Activated naive CD8-positive, alpha-beta T cell treated with anti-CD3 and anti-CD28 coated beads, Interleukin-2, amount 10 ng/mL, durations not matched to agents 7 days and 5 days (primary cell): Measurements from ENCODE around the gene SANBR. TPM values are rescaled to one million over a fixed set of nuclear protein-coding genes. Genes with fewer than 3 reads are reported as not detected.

Experiments used
- ATAC-seq: fragments of 150-1000 bp; cut with Tn5 transposase; one replicate; pipeline ENCODE4 v1.10.0; 2021; ENCODE audit warnings: low read depth, moderate library complexity
- POLR2A ChIA-PET: fragments of 350-600 bp; sonication (Branson Sonifier 250); formaldehyde crosslinking; loops from one replicate; lab custom pipeline; 2021; ENCODE audit warnings: antibody characterized with exemption; lab: Charles Lee
- DNase-seq: peaks from one replicate; pipeline ENCODE4 v3.0.0; 2021
- H3K27ac Mint-ChIP-seq: one replicate; pipeline ENCODE4 v1.8.0; 2022; ENCODE audit warnings: mild to moderate bottlenecking, mixed read lengths
- H3K27me3 Mint-ChIP-seq: one replicate; pipeline ENCODE4 v1.8.0; 2022; ENCODE audit warnings: mild to moderate bottlenecking, moderate library complexity, mixed read lengths
- H3K36me3 Mint-ChIP-seq: one replicate; pipeline ENCODE4 v1.8.0; 2021; ENCODE audit warnings: mild to moderate bottlenecking, mixed read lengths
- H3K4me1 Mint-ChIP-seq: one replicate; pipeline ENCODE4 v1.8.0; 2021; ENCODE audit warnings: mixed read lengths
- H3K4me3 Mint-ChIP-seq: one replicate; pipeline ENCODE4 v1.8.0; 2022; ENCODE audit warnings: mild to moderate bottlenecking, moderate library complexity, mixed read lengths
- H3K9me3 Mint-ChIP-seq: one replicate; pipeline ENCODE4 v1.8.0; 2021; ENCODE audit warnings: mixed read lengths
- total RNA-seq, 2 experiments: library from RNA; stranded (reverse); gene quantifications; one replicate each; pipeline ENCODE4 v1.2.3, GENCODE V29; 2021

SANBR gene
- total RNA-seq, 2 experiments from 2014 or later = 5.8 to 7.0 TPM

DNA sequence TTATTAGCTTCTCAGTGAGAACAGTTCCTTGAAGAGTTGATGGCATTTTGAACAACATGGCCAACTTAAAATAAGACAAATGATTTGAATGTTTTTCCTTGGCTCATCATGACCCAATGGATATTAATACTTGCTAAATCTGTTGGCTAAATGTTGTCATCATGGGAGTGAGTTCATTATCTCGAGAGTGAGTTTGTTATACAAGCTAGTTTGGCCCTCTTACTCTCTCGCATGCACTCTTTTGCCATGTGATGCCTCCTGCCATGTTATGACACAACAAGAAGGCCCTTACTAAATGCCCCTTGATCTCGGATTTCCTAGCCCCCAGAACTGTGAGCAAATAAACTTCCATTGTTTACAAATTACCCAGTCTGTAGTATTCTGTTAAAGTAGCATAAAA lies 22.9 kb upstream of the SANBR start:
- DNase-seq (no peak), ATAC-seq (no peak)
- Mint-ChIP-seq H3K27ac (no peak overlapping the region), H3K4me3 (no peak overlapping the region), H3K36me3 (peaks cover 26% of the 10 kb centered on the region), H3K4me1 (peaks cover 4% of the 10 kb centered on the region), H3K27me3 (no peaks in the 10 kb centered on the region), H3K9me3 (peaks cover 5% of the 10 kb centered on the region)
- POLR2A ChIA-PET = no interaction called here

DNA sequence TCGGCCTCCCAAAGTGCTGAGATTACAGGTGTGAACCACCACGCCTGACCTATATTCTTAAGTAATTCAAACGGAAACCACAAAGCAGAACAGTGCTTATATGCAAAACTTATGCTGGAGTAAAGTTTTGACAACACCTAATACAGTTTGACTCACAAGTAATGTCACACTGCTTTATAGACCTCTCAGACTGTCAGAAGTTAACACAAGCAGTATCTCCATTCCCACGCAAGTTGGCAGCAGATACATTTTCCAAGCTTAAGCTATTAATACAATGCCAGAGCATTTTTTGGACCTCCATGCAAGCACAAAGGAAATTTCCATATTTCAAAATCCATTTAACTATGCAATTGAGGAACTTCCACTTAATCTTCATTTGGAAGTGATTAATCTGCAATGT lies 21.0 kb upstream of the SANBR start:
- Mint-ChIP-seq H3K4me1 (peaks cover 4% of the 10 kb centered on the region), H3K4me3 (no peak overlapping the region), H3K36me3 (peaks cover 31% of the 10 kb centered on the region), H3K9me3 (no peaks in the 10 kb centered on the region), H3K27ac (no peak overlapping the region), H3K27me3 (no peaks in the 10 kb centered on the region)
- POLR2A ChIA-PET = no interaction called here
- DNase-seq (no peak), ATAC-seq (no peak)

DNA sequence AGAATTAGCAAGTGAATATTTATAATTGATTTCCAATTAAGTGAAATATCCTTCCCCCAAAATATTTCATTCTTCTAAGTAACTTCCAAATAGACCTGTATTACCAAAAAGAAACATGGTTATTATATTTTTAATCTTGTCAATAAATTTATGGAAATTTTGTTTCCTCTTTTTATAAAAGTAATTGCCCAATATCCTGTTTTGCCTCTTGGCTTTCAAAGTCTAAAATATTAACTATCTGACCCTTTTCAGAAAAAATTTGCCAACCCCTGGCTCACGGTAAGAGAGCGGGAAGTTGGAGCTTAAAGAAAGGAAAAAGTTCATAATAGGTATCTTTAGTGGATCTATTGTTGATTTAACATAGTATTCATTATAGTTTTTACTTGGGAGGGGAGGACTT lies 20.4 kb upstream of the SANBR start:
- Mint-ChIP-seq H3K4me1 (peaks cover 4% of the 10 kb centered on the region), H3K4me3 (no peak overlapping the region), H3K36me3 (peaks cover 27% of the 10 kb centered on the region), H3K27ac (no peak overlapping the region), H3K27me3 (no peaks in the 10 kb centered on the region), H3K9me3 (no peaks in the 10 kb centered on the region)
- ATAC-seq (no peak), DNase-seq (no peak)
- POLR2A ChIA-PET = no interaction called here

DNA sequence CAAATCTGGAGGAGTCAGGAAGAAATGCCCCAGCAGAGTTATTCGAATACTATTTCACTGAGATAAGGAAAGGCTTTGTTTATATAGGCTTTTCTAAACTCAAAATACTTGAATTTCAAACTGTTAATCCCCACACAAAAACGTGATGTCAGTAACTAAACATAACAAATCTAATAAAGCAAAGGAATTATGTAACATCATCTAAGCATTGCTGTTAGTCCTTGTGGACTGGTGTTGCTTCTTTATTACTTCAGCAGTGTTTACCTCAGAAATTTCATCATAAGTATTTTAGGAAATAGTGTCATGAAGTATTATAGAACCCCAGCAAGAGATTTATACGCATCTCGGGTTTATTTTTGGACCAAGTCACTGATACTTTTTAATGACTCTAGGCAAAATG lies 19.7 kb upstream of the SANBR start:
- Mint-ChIP-seq H3K27me3 (no peaks in the 10 kb centered on the region), H3K36me3 (peaks cover 25% of the 10 kb centered on the region), H3K27ac (no peak overlapping the region), H3K4me1 (peaks cover 4% of the 10 kb centered on the region), H3K9me3 (no peaks in the 10 kb centered on the region), H3K4me3 (no peak overlapping the region)
- no peak for ATAC-seq
- POLR2A ChIA-PET = no interaction called here
- DNase-seq = no peak

DNA sequence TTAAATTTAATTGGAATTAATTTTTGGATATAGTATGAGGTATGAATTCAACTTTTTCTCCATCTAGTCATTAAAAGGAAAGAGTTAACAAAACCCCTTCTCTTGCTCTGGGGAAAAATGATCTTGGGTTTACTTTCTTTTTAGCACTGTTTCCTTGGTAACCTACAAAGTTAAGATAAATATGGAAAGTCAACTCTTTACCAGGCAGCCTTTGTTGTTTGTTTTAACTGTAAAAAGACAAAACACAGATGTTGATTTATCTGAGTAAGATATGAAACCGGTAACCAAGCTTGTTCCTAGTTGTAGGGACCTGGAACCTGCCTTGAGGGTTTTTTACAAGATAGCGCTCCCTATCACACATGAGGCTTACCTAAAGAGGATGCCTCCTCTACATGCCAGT lies 10.1 kb upstream of the SANBR start:
- no peak overlapping the region for H3K4me3 Mint-ChIP-seq
- H3K27me3 Mint-ChIP-seq = no peaks in the 10 kb centered on the region

DNA sequence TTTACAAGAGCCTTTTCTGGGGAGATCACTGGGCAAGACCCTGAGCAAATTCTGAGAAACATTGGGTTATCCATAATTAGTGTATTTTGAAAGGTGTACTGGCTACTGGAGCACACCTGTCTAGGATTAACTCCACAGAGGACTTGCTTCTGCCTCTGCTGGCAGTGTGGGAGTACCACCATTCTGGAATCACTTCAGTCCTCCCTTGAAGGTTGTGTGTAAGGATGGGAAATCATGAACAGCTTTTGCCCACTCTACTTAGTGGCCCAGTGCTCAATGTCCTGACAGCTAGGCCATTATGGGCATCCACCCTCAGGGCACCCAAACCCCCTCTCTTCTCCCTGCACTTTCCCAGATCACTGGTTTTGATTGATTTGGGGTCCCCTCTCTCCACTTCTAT lies 8.1 kb upstream of the SANBR start:
- H3K27ac Mint-ChIP-seq = no peak overlapping the region
- POLR2A ChIA-PET = no interaction called here
- DNase-seq = no peak
- H3K36me3 Mint-ChIP-seq = peaks cover 21% of the 10 kb centered on the region
- no peaks in the 10 kb centered on the region for H3K9me3 Mint-ChIP-seq
- H3K4me3 Mint-ChIP-seq = no peak overlapping the region
- no peaks in the 10 kb centered on the region for H3K4me1 Mint-ChIP-seq
- no peaks in the 10 kb centered on the region for H3K27me3 Mint-ChIP-seq
- no peak for ATAC-seq

More for the DNA sequence above, 10.1 kb upstream of the SANBR start:
- no peaks in the 10 kb centered on the region for H3K9me3 Mint-ChIP-seq
- no peak for ATAC-seq
- H3K27ac Mint-ChIP-seq = no peak overlapping the region
- no peaks in the 10 kb centered on the region for H3K4me1 Mint-ChIP-seq
- H3K36me3 Mint-ChIP-seq = peaks cover 21% of the 10 kb centered on the region
- POLR2A ChIA-PET = no interaction called here
- no peak for DNase-seq

DNA sequence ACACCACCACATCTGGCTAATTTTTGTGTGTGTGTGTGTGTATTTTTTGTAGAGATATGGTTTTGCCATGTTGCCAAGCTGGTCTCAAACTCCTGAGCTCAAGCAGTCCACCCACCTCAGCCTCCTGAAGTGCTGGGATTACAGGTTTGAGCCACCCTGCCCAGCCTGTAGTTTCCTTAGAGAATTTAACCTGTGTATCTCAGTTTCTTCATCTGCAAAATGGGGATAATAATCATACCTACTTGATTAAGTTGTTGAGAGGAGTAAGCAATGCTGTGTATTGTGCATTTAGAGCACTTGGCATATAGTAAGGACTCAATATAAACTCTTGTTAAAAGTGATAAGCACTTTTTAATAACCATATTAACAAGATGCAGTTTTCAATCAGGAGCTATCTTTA lies 6.3 kb upstream of the SANBR start:
- peaks cover 15% of the 10 kb centered on the region for H3K36me3 Mint-ChIP-seq
- no peaks in the 10 kb centered on the region for H3K9me3 Mint-ChIP-seq
- no peak for DNase-seq
- H3K4me1 Mint-ChIP-seq = no peaks in the 10 kb centered on the region
- ATAC-seq = no peak
- no peaks in the 10 kb centered on the region for H3K27me3 Mint-ChIP-seq
- POLR2A ChIA-PET = no interaction called here
- no peak overlapping the region for H3K4me3 Mint-ChIP-seq
- no peak overlapping the region for H3K27ac Mint-ChIP-seq

DNA sequence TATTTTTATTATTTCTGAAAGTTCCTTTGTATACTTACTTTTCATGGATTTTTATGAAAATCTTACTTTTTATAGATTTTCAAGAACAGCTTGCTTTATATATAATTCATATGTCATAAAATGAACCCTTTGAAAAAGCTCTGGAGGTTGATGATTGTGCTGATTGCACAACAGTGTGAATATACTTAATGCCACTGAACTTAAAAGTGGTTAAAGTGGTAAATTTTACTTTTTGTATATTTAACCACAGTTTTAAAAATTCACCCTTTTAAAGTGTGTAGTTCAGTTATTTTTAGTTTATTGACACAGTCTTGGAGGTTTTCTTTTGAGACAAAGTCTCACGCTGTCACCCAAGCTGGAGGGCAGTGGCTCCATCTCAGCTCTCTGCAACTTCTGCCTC lies 8.4 kb downstream of the SANBR start:
- no peaks in the 10 kb centered on the region for H3K27me3 Mint-ChIP-seq
- peaks cover 1% of the 10 kb centered on the region for H3K4me1 Mint-ChIP-seq
- no peak overlapping the region for H3K27ac Mint-ChIP-seq
- DNase-seq (no peak), ATAC-seq (no peak)
- no peaks in the 10 kb centered on the region for H3K9me3 Mint-ChIP-seq
- H3K4me3 Mint-ChIP-seq = no peak overlapping the region
- H3K36me3 Mint-ChIP-seq = peaks cover 18% of the 10 kb centered on the region
- POLR2A ChIA-PET = no interaction called here

DNA sequence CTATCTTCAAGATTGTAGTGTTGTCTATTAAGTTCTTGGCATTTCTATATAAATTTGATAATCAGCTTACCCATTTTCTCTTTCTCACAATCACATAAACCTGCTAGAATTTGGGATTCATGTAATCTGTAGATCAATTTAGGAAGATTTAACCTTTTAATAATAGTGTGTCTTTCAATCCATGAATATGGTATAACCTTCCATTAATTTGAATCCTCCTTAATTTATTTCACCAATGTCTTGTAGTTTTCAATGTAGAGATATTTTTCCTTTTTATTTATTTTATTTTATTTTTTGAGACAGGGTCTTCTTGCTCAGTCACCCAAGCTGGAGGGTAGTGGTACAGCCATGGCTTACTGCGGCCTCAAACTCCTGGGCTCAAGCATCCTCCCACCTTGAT lies 20.2 kb downstream of the SANBR start:
- DNase-seq (no peak), ATAC-seq (no peak)
- Mint-ChIP-seq H3K36me3 (peaks cover 13% of the 10 kb centered on the region), H3K27ac (no peak overlapping the region), H3K9me3 (no peaks in the 10 kb centered on the region), H3K4me1 (peaks cover 1% of the 10 kb centered on the region), H3K27me3 (no peaks in the 10 kb centered on the region), H3K4me3 (no peak overlapping the region)
- POLR2A ChIA-PET = no interaction called here

DNA sequence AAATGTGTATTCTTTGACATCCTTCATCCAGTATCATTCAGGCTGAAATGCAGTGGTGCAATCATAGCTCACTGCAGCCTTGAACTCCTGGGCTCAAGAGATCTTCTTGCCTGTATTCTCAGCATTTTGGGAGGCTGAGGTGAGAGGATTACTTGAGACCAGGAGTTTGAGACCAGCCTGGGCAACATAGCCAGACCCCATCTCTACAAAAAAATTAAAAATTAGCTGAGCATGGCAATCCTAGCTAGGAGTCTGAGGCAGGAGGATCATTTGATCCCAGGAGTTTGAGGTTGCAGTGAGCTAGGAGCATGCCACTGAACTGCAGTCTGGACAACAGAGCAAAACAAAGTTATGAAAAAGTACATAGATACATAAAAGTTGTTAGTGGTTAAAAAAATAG lies 24.1 kb downstream of the SANBR start:
- H3K9me3 Mint-ChIP-seq = no peaks in the 10 kb centered on the region
- DNase-seq = no peak
- no peaks in the 10 kb centered on the region for H3K27me3 Mint-ChIP-seq

DNA sequence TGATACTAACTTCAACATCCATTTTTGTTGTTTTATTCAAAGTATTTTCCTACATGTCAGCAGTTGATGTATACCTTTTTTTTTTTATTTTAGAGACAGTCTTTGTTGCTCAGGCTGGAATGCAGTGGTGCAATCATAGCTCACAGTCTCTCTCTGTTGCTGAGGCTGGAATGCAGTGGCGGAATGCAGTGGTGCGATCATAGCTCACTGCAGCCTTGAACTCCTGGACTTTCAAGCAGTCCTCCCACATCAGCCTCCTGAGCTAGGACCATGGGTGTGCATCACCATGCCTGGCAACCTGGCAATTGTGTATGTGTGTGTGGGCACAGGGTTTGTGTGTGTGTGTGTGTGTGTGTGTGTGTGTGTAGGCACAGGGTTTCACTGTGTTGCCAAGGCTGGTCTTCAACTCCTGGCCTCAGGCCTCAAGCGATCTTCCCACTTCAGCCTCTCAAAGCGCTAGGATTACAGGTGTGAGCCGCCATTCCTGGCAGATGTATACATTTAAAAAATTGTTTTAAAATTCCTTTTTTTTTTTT lies 24.8 kb downstream of the SANBR start:
- ATAC-seq = no peak
- H3K4me1 Mint-ChIP-seq = peaks cover 1% of the 10 kb centered on the region
- POLR2A ChIA-PET = interaction anchor here (0.7 kb wide), 1 partner anchor 69 kb away, joined by 5 read pairs; no protein-coding TSS in a partner anchor
- H3K27me3 Mint-ChIP-seq = no peaks in the 10 kb centered on the region
- no peak for DNase-seq
- no peaks in the 10 kb centered on the region for H3K9me3 Mint-ChIP-seq
- H3K36me3 Mint-ChIP-seq = peaks cover 7% of the 10 kb centered on the region
- no peak overlapping the region for H3K27ac Mint-ChIP-seq
- no peak overlapping the region for H3K4me3 Mint-ChIP-seq

More for the DNA sequence above, 24.1 kb downstream of the SANBR start:
- no peak for ATAC-seq
- H3K4me1 Mint-ChIP-seq = peaks cover 1% of the 10 kb centered on the region
- H3K4me3 Mint-ChIP-seq = no peak overlapping the region
- no peak overlapping the region for H3K27ac Mint-ChIP-seq
- H3K36me3 Mint-ChIP-seq = peaks cover 10% of the 10 kb centered on the region
- POLR2A ChIA-PET = no interaction called here

DNA sequence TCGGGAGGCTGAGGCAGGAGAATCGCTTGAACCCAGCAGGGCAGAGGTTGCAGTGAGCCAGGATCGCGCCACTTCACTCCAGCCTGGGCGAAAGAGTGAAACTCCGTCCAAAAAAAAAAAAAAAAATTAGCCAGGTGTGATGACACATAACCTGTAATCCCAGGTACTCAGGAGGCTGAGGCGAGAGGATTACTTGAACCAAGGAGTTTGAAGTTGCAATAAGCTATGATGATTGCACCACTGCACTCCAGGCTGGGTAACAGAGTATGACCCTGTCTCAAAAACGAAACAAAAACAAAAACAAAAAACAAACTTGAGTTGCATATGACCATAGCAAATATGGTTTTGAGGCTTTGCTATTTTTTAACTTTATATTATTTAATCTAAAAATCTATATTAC lies 25.8 kb downstream of the SANBR start:
- Mint-ChIP-seq H3K4me3 (no peak overlapping the region), H3K9me3 (peaks cover 3% of the 10 kb centered on the region), H3K27me3 (no peaks in the 10 kb centered on the region), H3K27ac (no peak overlapping the region), H3K36me3 (peaks cover 7% of the 10 kb centered on the region), H3K4me1 (peaks cover 8% of the 10 kb centered on the region)
- POLR2A ChIA-PET = interaction anchor here (0.7 kb wide), 2 partner anchors 70 to 158 kb away, joined by 3 to 5 read pairs; no protein-coding TSS in a partner anchor
- ATAC-seq = no peak
- DNase-seq = no peak

DNA sequence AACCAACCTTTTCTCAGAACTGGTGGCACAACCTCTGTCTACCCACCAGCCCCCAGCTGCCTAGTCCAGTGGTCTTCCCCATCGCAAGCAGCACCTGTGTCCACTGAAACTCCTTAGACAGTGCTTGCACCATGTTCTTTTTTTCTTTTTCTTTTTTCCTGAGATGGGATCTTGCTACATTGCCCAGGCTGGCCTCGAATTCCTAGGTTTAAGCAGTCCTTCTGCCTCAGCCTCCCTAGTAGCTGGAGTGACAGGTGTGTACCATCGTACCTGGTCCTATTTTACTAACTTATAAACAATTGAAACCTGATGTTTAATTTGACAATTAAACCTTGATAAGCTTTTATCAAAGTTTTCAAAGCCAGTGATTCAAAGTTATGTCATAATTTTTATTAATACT lies 30.8 kb downstream of the SANBR start:
- Mint-ChIP-seq H3K27me3 (no peaks in the 10 kb centered on the region), H3K4me3 (no peak overlapping the region), H3K36me3 (peaks cover 4% of the 10 kb centered on the region), H3K4me1 (peaks cover 7% of the 10 kb centered on the region), H3K9me3 (peaks cover 3% of the 10 kb centered on the region), H3K27ac (no peak overlapping the region)
- no peak for DNase-seq
- POLR2A ChIA-PET = interaction anchor here (0.6 kb wide), 1 partner anchor 13 kb away, joined by 4 read pairs; no protein-coding TSS in a partner anchor
- ATAC-seq = no peak

DNA sequence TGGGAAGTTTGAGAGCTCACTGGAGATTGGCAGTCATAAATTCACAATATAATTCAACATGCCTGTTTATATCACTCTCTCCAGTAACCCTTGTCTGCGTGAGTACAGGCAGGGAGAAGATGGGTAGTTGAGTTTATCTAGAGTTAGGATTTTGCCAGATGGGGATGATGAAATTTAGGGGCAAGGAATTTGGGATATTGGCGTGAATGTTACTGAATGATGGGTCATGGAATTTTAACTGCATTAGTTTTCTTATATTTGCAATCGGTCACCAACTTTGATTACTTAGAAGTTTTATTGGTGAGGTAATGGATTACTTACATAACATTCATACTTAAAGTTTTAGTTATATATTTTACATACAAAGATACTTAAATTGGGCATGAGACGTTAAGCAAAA lies 35.1 kb downstream of the SANBR start:
- POLR2A ChIA-PET = no interaction called here
- DNase-seq (no peak), ATAC-seq (no peak)
- no peak overlapping the region for H3K27ac Mint-ChIP-seq
- peaks cover 3% of the 10 kb centered on the region for H3K9me3 Mint-ChIP-seq
- H3K36me3 Mint-ChIP-seq = peaks cover 9% of the 10 kb centered on the region
- no peaks in the 10 kb centered on the region for H3K27me3 Mint-ChIP-seq
- H3K4me3 Mint-ChIP-seq = no peak overlapping the region
- peaks cover 7% of the 10 kb centered on the region for H3K4me1 Mint-ChIP-seq
